SJSA1 (cell line): ENCODE measurements around the gene MAGI2. TPM values are rescaled to one million over a fixed set of nuclear protein-coding genes. Genes with fewer than 3 reads are reported as not detected.

ENCODE experiments used
- DNase-seq, 2 experiments: peaks; one replicate each; pipeline ENCODE4 v3.0.0-alpha.2; 2015 to 2020; ENCODE audit warnings: low spot score in 2 of 2, low read depth in 1 of 2
- H3K27ac ChIP-seq: fragments of 250-450 bp; sonication (Bioruptor Pico); 2 replicates; pipeline ENCODE4 v1.5.1; 2020; ENCODE audit warnings: mild to moderate bottlenecking, moderate library complexity
- H3K27me3 ChIP-seq: fragments of 250-450 bp; sonication (Bioruptor Pico); replicated peaks from 2 replicates; pipeline ENCODE4 v1.5.1; 2020; ENCODE audit warnings: mild to moderate bottlenecking, moderate library complexity
- H3K36me3 ChIP-seq: fragments of 250-450 bp; sonication (Bioruptor Pico); 2 replicates; pipeline ENCODE4 v1.5.1; 2020; ENCODE audit warnings: mild to moderate bottlenecking
- H3K4me1 ChIP-seq: fragments of 250-450 bp; sonication (Bioruptor Pico); replicated peaks from 2 replicates; pipeline ENCODE4 v1.6.1; 2021; ENCODE audit warnings: mild to moderate bottlenecking
- H3K4me3 ChIP-seq: fragments of 250-450 bp; sonication (Bioruptor Pico); 2 replicates; pipeline ENCODE4 v1.5.1; 2020; ENCODE audit warnings: mild to moderate bottlenecking
- H3K9me3 ChIP-seq: fragments of 250-450 bp; sonication (Bioruptor Pico); replicated peaks from 2 replicates; pipeline ENCODE4 v1.5.1; 2020; ENCODE audit warnings: mild to moderate bottlenecking
- total RNA-seq: library from RNA; depleted of rRNA; stranded (reverse); fragments of >200 nt; shearing (Covaris generic); gene quantifications from 2 replicates; pipeline ENCODE4 v1.2.3, GENCODE V29; 2014

Gene MAGI2
- total RNA-seq, 1 experiment from 2014 or later: 0.82 TPM

GRCh38 chr7:79159040-79159664 lies 294.3 kb downstream of the MAGI2 start:
- Histone ChIP-seq H3K27me3 (no peaks in the 10 kb centered on the region), H3K9me3 (no peaks in the 10 kb centered on the region), H3K27ac (no peak overlapping the region), H3K4me1 (no peaks in the 10 kb centered on the region), H3K36me3 (no peaks in the 10 kb centered on the region), H3K4me3 (no peak overlapping the region)
- no peak for DNase-seq

- DNase-seq: no peak
- Histone ChIP-seq H3K27me3 (no peaks in the 10 kb centered on the region), H3K4me1 (no peaks in the 10 kb centered on the region), H3K4me3 (no peak overlapping the region), H3K36me3 (no peaks in the 10 kb centered on the region), H3K27ac (no peak overlapping the region), H3K9me3 (no peaks in the 10 kb centered on the region)
Measured at GRCh38 chr7:79157281-79157680, 296.2 kb downstream of the MAGI2 start.

GRCh38 chr7:79149831-79150230 lies 303.6 kb downstream of the MAGI2 start:
- peaks cover 4% of the 10 kb centered on the region; the same call in 1 of the 2 replicates for H3K27me3 ChIP-seq
- no peak overlapping the region for H3K4me3 ChIP-seq
- H3K27ac ChIP-seq: no peak overlapping the region
- H3K9me3 ChIP-seq: no peaks in the 10 kb centered on the region
- no peaks in the 10 kb centered on the region for H3K4me1 ChIP-seq
- H3K36me3 ChIP-seq: no peaks in the 10 kb centered on the region
- DNase-seq: no peak

GRCh38 chr7:79142706-79143105 lies 310.8 kb downstream of the MAGI2 start:
- Histone ChIP-seq H3K27me3 (no peaks in the 10 kb centered on the region), H3K4me3 (no peak overlapping the region), H3K27ac (no peak overlapping the region), H3K9me3 (no peaks in the 10 kb centered on the region), H3K36me3 (no peaks in the 10 kb centered on the region), H3K4me1 (no peaks in the 10 kb centered on the region; the same call in 1 of the 2 replicates)
- DNase-seq: no peak

GRCh38 chr7:79141252-79141651 lies 312.2 kb downstream of the MAGI2 start:
- no peaks in the 10 kb centered on the region for H3K36me3 ChIP-seq
- no peak overlapping the region for H3K27ac ChIP-seq
- H3K9me3 ChIP-seq: no peaks in the 10 kb centered on the region
- H3K4me3 ChIP-seq: no peak overlapping the region
- no peak for DNase-seq
- H3K4me1 ChIP-seq: no peaks in the 10 kb centered on the region; the same call in 1 of the 2 replicates
- no peaks in the 10 kb centered on the region for H3K27me3 ChIP-seq

- Histone ChIP-seq H3K4me1 (peaks cover 7% of the 10 kb centered on the region), H3K4me3 (no peak overlapping the region), H3K36me3 (no peaks in the 10 kb centered on the region), H3K9me3 (no peaks in the 10 kb centered on the region), H3K27ac (no peak overlapping the region), H3K27me3 (no peaks in the 10 kb centered on the region)
- no peak for DNase-seq
Measured at GRCh38 chr7:79137942-79138341, 315.5 kb downstream of the MAGI2 start.

GRCh38 chr7:79132844-79133451 lies 320.5 kb downstream of the MAGI2 start:
- peak in 1 of 2 experiments; percentile 86 for DNase-seq

GRCh38 chr7:79130715-79131114 lies 322.8 kb downstream of the MAGI2 start:
- Histone ChIP-seq H3K36me3 (no peaks in the 10 kb centered on the region), H3K27me3 (no peaks in the 10 kb centered on the region), H3K4me3 (no peak overlapping the region), H3K27ac (no peak overlapping the region), H3K4me1 (peaks cover 14% of the 10 kb centered on the region), H3K9me3 (no peaks in the 10 kb centered on the region)
- DNase-seq: no peak

More at GRCh38 chr7:79132844-79133451, 320.5 kb downstream of the MAGI2 start:
- H3K36me3 ChIP-seq: no peaks in the 10 kb centered on the region
- no peaks in the 10 kb centered on the region for H3K9me3 ChIP-seq
- no peak overlapping the region for H3K4me3 ChIP-seq
- no peaks in the 10 kb centered on the region for H3K27me3 ChIP-seq
- H3K4me1 ChIP-seq: peaks cover 14% of the 10 kb centered on the region
- H3K27ac ChIP-seq: no peak overlapping the region

GRCh38 chr7:79124331-79124730 lies 329.1 kb downstream of the MAGI2 start:
- H3K4me1 ChIP-seq: no peaks in the 10 kb centered on the region
- no peaks in the 10 kb centered on the region for H3K9me3 ChIP-seq
- no peak overlapping the region for H3K4me3 ChIP-seq
- H3K27ac ChIP-seq: no peak overlapping the region
- no peak for DNase-seq
- no peaks in the 10 kb centered on the region for H3K36me3 ChIP-seq
- H3K27me3 ChIP-seq: no peaks in the 10 kb centered on the region; the same call in 1 of the 2 replicates

GRCh38 chr7:79118143-79118542 lies 335.3 kb downstream of the MAGI2 start:
- Histone ChIP-seq H3K36me3 (no peaks in the 10 kb centered on the region), H3K27me3 (peaks cover 8% of the 10 kb centered on the region), H3K4me3 (no peak overlapping the region), H3K9me3 (no peaks in the 10 kb centered on the region), H3K27ac (no peak overlapping the region), H3K4me1 (no peaks in the 10 kb centered on the region)
- DNase-seq: no peak

GRCh38 chr7:79096361-79096805 lies 357.1 kb downstream of the MAGI2 start:
- no peaks in the 10 kb centered on the region for H3K9me3 ChIP-seq
- H3K36me3 ChIP-seq: no peaks in the 10 kb centered on the region
- no peaks in the 10 kb centered on the region for H3K27me3 ChIP-seq
- DNase-seq: no peak
- H3K4me1 ChIP-seq: no peaks in the 10 kb centered on the region
- H3K4me3 ChIP-seq: no peak overlapping the region
- no peak overlapping the region for H3K27ac ChIP-seq

GRCh38 chr7:79093421-79093820 lies 360.0 kb downstream of the MAGI2 start:
- DNase-seq: no peak
- Histone ChIP-seq H3K4me1 (no peaks in the 10 kb centered on the region), H3K4me3 (no peak overlapping the region), H3K9me3 (no peaks in the 10 kb centered on the region), H3K27me3 (no peaks in the 10 kb centered on the region), H3K36me3 (no peaks in the 10 kb centered on the region), H3K27ac (no peak overlapping the region)

- DNase-seq: no peak
- Histone ChIP-seq H3K27ac (no peak overlapping the region), H3K4me1 (no peaks in the 10 kb centered on the region), H3K9me3 (no peaks in the 10 kb centered on the region), H3K27me3 (no peaks in the 10 kb centered on the region), H3K4me3 (no peak overlapping the region), H3K36me3 (no peaks in the 10 kb centered on the region)
Measured at GRCh38 chr7:79091661-79092060, 361.8 kb downstream of the MAGI2 start.

GRCh38 chr7:79091011-79091410 lies 362.5 kb downstream of the MAGI2 start:
- Histone ChIP-seq H3K36me3 (no peaks in the 10 kb centered on the region), H3K9me3 (no peaks in the 10 kb centered on the region), H3K27me3 (no peaks in the 10 kb centered on the region), H3K4me3 (no peak overlapping the region), H3K4me1 (no peaks in the 10 kb centered on the region), H3K27ac (no peak overlapping the region)
- no peak for DNase-seq
